GM21390 (cell line): ENCODE results near the gene PRIMPOL.
"Not testable (repeated sequence)": the region's sequence is repeated elsewhere in the genome, so short reads cannot be mapped to it uniquely, and the experiment has no call there.

Experiments
- ATAC-seq: cut with Tn5 transposase; IDR thresholded peaks from one replicate; pipeline ENCODE4 v1.9.1; 2021; ENCODE audit not compliant: unreplicated experiment

The PRIMPOL gene

GRCh38 chr4:184702114-184702513, 52.6 kb downstream of the PRIMPOL start:
- no peak for ATAC-seq

GRCh38 chr4:184705692-184706091, 56.2 kb downstream of the PRIMPOL start:
- peak; percentile 63 for ATAC-seq

GRCh38 chr4:184706453-184706852, 56.9 kb downstream of the PRIMPOL start:
- ATAC-seq: no peak

GRCh38 chr4:184712322-184712721, 62.8 kb downstream of the PRIMPOL start:
- no peak for ATAC-seq

GRCh38 chr4:184713887-184714286, 64.3 kb downstream of the PRIMPOL start:
- no peak for ATAC-seq

- no peak for ATAC-seq
These were observed 66.0 kb downstream of the PRIMPOL start for GRCh38 chr4:184715526-184715925.

GRCh38 chr4:184719407-184719806, 69.9 kb downstream of the PRIMPOL start:
- no peak for ATAC-seq

- no peak for ATAC-seq
These were observed 71.7 kb downstream of the PRIMPOL start for GRCh38 chr4:184721254-184721653.

- no peak for ATAC-seq
These were observed 73.3 kb downstream of the PRIMPOL start for GRCh38 chr4:184722798-184723197.

GRCh38 chr4:184727430-184727829, 77.9 kb downstream of the PRIMPOL start:
- no peak for ATAC-seq

GRCh38 chr4:184728858-184729257, 79.3 kb downstream of the PRIMPOL start:
- ATAC-seq: no peak

- ATAC-seq: no peak
These were observed 80.4 kb downstream of the PRIMPOL start for GRCh38 chr4:184729946-184730345.

GRCh38 chr4:184731056-184731455, 81.5 kb downstream of the PRIMPOL start:
- no peak for ATAC-seq

- ATAC-seq: no peak
These were observed 82.6 kb downstream of the PRIMPOL start for GRCh38 chr4:184732126-184732525.

GRCh38 chr4:184733654-184734524, 84.4 kb downstream of the PRIMPOL start, which contains the start of gene CENPU:
TSS of gene CENPU (minus strand) at chr4:184734096. CDS start at chr4:184734062, 34 bp downstream.
- ATAC-seq: peak; percentile 88

GRCh38 chr4:184734758-184735157, 85.2 kb downstream of the PRIMPOL start:
- ATAC-seq: no peak

- ATAC-seq: not testable (repeated sequence)
These were observed 90.0 kb downstream of the PRIMPOL start for GRCh38 chr4:184739575-184739974.

GRCh38 chr4:184740980-184741391, 91.4 kb downstream of the PRIMPOL start:
- no peak for ATAC-seq

GRCh38 chr4:184741651-184742050, 92.1 kb downstream of the PRIMPOL start:
- not testable (repeated sequence) for ATAC-seq

- ATAC-seq: no peak
These were observed 94.1 kb downstream of the PRIMPOL start for GRCh38 chr4:184743650-184744049.

GRCh38 chr4:184744236-184744635, 94.7 kb downstream of the PRIMPOL start:
- no peak for ATAC-seq
